GM15510 (cell line): ENCODE results near the gene RBBP5.

Experiments
- POLR2A ChIP-seq: IDR thresholded peaks from 3 replicates; pipeline ENCODE4 v1.6.1; 2011; ENCODE audit warnings: borderline replicate concordance; ENCODE audit not compliant: insufficient read length; ENCODE audit errors: extremely low read depth

The RBBP5 gene

DNA sequence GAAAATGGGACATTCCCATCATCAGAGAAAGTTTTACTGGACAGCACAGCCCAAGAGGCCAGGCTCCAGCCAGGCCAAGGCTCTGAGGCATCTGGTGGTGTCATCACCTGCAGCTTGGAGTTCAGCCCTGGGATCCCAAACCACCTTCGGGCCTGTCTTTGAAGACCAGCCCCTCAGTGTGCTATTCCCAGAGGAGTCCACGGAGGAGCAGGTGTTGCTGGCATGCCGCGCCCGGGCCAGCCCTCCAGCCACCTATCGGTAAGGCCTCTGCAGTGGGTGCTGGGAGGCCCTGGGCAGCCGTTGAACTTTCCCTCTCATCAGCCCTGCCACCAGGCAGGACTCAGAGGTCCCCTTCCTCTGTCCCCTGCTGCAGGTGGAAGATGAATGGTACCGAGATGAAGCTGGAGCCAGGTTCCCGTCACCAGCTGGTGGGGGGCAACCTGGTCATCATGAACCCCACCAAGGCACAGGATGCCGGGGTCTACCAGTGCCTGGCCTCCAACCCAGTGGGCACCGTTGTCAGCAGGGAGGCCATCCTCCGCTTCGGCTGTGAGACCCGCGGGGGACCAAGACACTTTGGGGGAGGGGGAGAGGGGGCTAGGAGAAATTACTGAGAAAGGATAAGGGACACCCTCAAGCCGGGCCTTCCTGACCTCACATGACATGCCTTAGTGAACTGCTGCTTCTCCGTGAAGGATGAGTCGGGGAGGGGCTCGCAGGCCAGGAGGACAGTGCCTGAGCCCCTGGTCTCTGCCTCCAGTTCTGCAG is 63.8 kb downstream of the RBBP5 start:
- TF ChIP-seq POLR2A, result no peak

DNA sequence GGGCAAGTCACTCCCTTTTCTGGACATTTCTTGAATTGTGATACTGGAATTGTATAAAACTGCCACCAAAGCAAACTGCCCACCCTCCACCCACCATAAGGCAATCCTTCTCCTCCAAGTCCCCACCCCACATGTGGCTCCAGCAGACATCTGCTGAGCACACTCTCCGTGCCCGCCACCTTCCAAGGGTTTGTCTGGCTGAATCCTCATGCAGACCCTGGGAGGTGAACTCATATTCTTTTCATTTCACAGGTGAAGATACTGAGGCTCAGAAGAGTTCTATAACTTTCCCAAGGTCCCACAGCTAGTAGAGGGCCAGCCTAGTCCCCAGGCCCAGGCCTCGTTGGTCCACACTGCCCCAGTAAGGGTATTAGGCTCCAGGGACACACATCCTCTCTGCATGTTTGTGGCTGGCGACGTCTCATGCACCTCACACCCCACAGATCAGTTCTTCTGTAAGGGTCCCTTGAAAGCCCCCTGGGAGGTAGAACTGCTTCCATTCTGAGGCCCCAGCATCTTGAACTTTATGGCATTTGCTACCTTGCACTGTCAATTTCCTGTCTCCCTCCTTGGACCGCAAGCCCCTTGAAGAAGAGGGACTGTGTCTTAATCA is 64.7 kb downstream of the RBBP5 start:
- TF ChIP-seq POLR2A, result no peak

DNA sequence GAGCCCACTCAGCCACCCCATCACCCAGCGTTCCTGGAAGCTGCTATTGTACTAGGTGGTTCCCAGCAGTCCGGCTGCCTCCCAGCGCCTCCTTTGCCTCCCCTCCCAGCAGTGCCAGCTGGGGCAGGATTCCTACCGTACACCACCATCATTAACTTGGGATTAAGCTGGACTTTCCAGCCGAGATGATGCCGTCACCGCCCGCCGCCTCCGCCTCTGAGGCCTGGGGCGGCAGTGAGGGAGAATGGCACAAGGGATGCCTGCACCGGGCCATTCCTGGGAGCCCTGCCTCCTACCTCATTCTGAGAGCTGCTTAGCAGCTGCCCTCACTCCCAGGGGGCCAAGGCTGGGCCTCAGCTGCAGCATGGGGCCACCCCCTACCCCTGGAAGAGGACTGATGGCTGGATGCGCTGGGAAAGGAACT is 65.6 kb downstream of the RBBP5 start:
- TF ChIP-seq POLR2A, result no peak

DNA sequence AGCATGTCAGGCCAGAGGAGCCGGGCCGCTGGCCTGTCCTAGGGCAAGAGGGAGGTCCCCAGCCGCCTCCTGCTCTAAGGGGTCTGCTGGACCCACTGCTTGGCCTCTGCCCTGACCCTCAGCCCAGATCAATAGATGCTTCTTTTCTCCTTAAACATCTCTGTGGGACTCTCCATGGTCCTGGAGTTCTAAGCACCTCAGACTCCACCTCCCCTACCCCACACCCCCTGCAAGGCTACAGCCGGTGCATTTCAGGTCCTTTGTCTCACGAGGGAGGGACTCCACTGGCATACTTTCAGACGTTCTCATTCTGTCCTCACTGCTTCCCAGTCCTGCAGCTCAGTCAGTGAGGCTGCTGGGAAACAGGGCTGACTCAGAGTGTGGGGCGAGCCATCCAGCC is 67.8 kb downstream of the RBBP5 start:
- no peak for TF ChIP-seq POLR2A

DNA sequence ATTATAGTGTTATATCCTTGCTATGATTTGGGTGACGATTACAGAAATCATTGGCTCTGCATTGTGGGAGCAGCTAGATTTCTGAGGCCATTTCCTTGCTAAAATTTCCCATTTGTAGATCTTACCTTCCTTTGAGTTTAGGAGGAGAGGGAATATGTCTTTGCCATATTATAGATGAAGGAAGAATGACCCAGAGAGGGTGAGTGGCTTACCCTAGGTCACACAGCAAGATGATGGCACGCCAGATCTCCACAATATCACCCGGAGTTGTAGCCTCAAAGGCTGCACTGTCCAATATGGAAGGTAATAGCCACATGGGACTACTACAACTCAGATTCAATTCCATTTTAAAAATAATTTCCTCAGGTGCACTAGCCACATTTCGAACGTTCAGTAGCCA is 68.5 kb downstream of the RBBP5 start:
- TF ChIP-seq POLR2A, result no peak

DNA sequence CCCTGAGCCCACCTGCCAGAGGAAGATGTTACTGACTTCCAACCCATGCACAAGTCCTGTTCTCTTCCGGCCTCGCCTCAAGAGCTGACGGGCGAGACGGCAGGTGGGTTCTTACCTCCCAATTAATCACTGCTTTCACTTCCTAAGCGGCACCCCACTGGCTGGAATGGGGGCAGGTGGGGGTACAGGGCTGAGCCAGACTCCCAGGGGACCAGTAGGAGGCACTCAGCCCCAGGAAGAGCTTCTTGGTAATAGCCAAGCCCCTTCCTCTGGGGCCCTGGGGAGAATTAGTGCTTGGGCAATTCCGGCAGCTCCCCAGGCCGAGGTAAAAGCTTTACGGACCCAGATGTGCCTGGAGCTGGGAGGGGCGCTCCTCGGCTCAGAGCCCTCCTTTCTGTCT is 69.1 kb downstream of the RBBP5 start:
- no peak for TF ChIP-seq POLR2A

DNA sequence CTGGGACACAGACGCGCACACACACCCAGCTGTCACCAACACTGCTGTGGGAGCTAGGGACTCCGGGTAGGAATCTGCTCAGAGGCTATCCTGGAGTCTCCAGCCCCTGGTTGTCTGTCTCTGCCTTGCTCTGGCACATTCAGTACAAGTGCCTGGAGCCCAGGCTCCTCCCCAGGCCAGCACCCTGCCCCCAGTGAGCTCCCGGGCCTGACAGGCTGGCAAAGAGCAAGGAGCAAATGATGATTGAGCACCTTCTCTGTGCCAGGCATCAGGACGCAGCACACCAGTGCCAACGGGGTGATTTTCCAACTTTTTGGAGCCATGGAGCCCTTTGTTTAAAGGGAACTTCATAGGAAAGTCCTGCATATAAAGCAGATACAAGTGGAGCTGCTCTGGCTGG is 72.3 kb downstream of the RBBP5 start:
- no peak for TF ChIP-seq POLR2A

DNA sequence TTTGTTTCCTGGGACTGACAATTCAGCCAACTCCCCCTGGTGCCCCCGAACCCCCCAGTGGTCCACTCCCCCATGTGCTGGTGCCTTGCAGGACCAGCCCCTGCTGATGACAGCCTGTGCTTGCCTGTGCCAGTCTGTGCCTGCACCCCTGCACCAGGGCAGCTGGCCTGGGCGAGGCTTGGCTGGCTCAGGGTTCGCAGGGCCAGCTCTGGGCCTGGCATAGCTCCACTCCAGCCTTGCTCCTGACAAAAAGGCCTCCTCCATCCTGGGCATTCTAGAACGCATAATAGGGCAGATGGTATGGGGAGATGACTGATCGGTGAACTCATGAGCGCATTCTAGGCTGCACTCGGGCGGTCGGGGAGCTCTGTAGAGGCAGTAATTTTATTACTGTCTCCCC is 73.4 kb downstream of the RBBP5 start:
- TF ChIP-seq POLR2A, result no peak

DNA sequence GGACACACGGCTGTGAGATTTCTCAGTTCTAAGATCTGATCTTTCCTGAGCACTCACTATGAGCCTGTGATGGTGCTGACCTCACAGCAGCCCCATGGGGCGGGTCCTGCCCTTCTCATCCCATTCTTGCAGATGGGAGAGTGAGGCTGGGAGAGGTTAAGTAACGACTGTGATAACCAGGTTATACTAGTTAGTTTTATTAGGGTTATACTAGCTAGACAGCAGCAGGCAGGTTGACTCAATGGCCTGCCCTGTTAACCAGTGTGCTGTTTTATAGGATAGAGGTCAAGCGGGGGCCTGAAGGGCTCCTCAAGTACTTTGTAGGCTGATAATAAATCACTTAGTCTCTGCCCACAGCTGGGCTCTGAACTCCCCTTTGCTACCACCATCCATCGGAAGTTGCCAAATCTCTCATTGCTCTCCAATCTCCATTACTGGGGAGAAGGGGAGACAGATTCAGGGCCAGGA is 74.0 kb downstream of the RBBP5 start:
- no peak for TF ChIP-seq POLR2A

DNA sequence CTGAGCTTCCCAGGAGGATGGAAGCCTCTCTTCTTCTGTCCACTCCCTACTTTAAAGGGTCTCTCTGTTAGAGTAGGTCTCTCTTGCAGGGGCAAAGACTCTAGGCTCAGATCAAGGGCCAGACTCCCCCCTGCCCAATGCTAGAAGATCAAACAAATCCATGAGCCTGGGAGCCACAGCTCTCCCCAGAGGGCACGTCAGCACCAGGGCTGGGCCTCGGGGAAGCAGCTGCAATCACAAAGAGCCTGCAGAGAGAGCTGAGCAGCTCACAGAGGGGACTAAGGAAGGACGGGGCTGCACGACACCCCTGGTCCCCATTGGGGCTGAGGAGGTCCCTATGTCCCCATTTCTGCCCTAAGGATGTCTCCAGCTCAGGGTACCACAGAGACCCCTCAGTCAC is 74.9 kb downstream of the RBBP5 start:
- no peak for TF ChIP-seq POLR2A

DNA sequence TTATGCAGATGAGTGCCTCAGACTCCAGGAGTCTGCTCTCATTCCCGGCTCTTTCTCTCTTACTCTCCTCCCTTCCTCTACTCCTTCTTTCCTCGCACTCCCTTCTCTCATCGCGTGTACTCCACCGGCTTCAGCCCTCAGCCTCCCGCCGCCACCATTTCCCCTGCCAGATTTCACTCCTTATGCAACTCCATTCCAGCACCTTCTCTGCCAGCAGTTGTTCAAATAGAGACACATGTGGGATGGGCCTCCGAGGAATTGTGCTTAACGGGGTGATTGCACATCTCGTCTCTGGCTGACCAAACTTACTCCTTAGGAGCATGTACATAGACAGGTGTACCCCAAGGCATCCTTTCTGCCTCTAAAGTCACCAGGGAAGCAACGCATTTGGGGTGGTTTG is 76.6 kb downstream of the RBBP5 start:
- no peak for TF ChIP-seq POLR2A

DNA sequence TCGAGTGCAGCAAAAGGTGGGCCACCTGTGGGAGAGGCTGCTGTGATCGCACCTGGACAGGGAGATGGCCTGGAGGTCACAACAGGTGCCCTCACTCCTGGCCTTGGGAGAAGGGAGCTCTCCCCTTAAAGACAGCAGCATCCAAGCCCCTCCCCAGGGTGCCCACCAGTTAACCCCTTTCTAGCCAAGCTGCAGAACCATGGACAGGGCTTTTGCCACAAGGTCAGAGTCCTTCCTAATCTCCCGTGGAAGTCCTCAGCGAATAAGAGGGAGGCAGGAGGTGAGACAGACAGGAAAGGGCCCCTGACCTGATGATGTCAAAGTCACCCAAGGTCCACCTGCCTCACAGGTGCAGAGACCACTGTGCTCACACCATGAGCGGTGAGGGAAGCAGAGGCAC is 77.0 kb downstream of the RBBP5 start:
- no peak for TF ChIP-seq POLR2A

DNA sequence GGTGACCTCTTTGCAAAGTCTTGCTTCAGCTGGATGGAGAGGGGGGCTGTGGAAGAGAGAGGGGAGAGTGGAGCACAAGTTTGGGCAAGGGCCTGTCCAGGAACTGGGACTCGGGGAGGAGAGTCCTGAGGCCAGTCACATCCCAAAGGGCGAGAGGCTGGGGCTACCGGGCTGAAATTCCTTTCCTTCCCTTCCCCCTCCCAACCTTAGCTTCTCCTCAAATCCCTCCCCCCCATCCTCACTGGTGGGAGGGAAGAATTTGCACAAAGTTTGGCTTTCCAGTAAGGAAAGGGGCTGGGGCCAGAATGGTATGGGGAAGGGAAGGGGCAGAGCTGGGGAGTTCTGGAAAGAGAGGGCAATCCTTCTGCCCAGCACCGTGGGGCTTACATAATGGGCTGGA is 77.9 kb downstream of the RBBP5 start:
- no peak for TF ChIP-seq POLR2A

DNA sequence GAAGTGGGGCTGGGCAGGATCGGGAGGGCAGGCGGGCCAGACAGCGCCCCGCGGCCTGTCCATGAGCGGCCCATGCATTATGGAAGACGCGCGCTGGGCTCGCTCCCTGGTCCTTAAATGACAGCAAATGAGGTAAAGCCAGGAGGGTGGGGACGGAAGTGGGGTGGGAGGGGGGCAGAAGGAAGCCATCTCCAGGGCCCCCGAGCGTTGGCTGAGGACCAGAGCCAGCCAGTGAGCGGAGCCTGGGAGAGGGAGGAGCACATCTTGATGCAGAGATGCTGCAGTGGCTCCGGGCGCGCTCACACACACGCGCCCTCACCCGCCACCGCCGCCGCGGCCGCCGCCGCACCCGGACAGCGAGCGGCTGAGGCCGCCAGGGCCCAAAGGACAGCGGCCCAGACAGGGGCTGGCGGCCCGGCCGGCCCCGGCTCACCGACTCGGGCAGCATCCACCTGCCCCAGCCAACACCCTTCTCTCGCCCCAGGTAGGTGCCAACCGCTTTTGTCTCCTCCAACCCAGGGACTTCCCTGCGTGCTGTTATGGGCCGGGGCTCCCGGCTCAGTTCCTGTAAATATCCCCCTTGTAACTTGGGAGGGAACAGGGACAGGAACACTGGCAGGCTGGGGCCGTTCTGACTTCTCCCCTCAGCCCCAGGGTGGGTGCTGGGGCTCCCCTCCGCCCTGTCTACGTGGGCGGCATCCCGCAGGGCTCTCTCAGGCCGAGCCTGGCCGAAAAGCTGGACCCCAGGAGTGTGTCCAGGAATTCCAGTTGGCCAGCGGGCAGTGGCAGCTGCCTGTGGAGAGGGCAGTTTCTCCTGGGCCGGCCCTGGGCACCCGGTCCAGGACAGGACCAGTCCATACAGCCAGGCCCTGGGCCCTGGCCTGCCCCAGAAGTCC is 78.6 kb downstream of the RBBP5 start, which contains the start of gene CNTN2:
TSS of gene CNTN2 (plus strand) at position 302 of the 896 bp plus-strand sequence. CDS start 9,974 bp downstream, outside the sequence.
- TF ChIP-seq POLR2A, result no peak

DNA sequence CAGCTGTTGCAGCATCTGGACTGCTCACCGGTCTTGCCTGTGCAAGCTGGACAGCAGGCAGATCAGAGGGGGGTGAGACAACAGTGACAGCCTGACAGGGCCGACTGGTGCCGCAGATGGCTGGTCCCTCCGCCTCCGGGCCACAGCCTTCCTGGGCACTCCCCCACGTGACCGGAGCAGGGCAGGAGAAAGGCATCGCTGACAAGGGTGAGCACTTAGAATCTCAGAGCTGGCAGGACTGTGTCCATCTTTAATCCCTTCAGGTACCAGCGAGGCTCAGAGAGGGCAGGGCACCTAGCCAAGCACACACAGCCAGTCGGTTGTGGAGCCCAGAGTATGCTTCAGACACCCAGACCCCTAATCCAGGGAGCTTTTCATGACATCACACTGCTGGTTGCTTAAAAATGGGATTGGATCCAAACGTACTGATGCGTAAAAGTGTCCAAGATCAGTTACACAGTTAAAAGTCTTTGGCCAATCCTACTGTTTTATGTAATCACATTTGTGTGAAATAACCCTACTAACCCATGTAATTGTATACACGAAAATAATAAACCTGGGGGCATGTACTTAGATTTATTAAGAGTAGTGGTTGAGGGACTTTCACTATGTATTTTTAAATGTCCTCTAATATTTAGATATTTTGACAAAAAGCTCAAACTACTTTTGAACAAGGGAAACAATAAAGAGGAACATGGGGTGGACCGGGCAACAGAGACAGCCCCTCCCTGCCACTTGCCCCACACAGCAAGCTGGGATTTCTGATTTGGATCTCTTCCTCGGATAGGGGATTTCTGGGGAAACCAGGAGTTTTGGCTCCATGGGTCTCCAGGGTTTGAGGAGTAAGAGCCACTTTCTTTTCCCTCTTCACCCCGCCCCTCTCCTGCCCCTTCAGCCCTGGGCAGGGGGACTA is 79.5 kb downstream of the RBBP5 start:
- no peak for TF ChIP-seq POLR2A
